Fibroblast of the aortic adventitia (primary cell): ENCODE data around the gene CSTF3. TPM values are rescaled to one million over a fixed set of nuclear protein-coding genes. Genes with fewer than 3 reads are reported as not detected.

Experiments used
- DNase-seq: peaks from one replicate; pipeline ENCODE4 v3.0.0-alpha.2; 2010; ENCODE audit warnings: low read depth
- H3K4me3 ChIP-seq: 2 replicates; pipeline ENCODE4 v1.5.1; 2011; ENCODE audit warnings: low read depth, mild to moderate bottlenecking, control low read depth, low read length, moderate library complexity
- CTCF ChIP-seq: IDR thresholded peaks from 2 replicates; pipeline ENCODE4 v1.5.1; 2011; ENCODE audit warnings: mild to moderate bottlenecking, low read length, control low read depth, inconsistent platforms; ENCODE audit not compliant: insufficient read depth
- total RNA-seq: library from RNA; depleted of rRNA; stranded (reverse); fragments of >200 nt; gene quantifications from 2 replicates; pipeline ENCODE4 v1.2.3, GENCODE V29; 2012; ENCODE audit warnings: low replicate concordance

CSTF3 gene
- total RNA-seq, 1 donor = 35.4 TPM

DNA sequence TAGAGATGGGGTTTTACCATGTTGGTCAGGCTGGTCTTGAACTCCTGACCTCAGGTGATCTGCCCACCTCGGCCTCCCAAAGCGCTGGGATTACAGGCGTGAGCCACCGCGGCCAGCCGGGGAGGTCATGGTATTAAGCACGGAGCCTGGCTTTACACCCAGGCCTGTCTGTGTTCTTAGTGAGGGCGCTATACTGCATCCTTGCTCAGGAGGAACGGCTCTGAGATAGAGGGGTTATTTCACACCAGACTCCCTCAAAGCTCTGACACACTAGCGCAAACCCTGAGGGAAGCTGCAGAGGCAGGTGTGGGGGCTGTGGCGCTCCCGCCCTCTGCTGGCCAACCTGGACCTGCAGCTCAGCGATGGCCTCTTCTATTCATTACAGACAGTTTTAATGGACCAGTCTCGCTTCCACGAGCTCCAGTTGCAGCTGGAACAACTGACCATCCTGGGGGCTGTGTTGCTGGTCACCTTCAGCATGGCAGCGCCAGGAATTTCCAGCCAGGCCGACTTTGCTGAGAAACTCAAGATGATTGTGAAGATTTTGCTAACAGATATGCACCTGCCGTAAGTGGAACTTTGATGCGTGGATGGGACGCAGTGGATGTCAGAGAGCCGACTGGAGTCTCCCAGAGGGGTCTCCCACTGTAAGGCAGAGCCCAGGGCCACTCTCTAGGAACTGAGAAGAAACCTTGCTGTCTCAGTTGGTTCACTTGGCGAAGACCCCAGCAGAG lies 95.7 kb downstream of the CSTF3 start:
- no peak overlapping the region for H3K4me3 ChIP-seq
- peak; percentile 63 for DNase-seq
- peak; percentile 94 for TF ChIP-seq CTCF

GRCh38 chr11:33064866-33065265 lies 96.4 kb downstream of the CSTF3 start:
- no peak for DNase-seq
- no peak for TF ChIP-seq CTCF
- no peak overlapping the region for H3K4me3 ChIP-seq

DNA sequence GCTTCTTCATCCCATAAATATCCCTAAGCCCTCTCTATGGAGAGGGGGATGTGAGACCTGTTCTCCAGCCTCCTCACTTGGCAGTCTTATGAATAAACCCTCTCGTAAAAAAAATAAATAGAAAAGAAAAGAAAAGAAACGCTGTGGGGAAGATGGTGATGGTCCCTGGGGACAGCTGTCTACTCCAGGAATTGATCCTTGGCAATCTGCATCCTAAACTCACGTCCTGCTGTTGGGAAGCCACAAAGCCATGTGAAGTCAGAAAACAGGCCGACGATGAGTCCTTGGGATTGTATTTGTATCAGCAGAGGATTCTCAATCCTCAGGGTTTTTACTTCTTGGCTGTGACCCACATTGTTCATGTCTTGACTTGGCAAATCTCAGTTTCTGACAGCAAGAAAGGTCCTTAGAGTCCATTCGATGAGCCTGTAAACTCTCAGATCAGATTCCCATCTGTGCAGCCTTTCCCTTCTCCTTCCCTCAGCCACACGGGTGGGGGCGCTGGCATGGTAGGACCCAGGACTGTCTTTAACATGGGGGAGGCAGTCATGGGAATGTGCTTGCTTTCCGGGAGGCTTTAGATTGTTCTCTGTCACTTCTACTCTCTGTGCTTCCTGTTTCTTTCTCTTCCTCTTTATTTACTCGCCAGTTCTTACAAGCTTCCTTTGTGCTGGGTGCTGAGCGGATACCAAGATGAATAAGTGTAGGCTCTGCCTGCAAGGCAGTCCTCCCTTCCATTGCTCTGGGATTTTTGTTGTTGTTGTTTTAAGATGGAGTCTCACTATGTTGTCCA lies 97.1 kb downstream of the CSTF3 start:
- no peak for DNase-seq
- TF ChIP-seq CTCF = no peak
- no peak overlapping the region for H3K4me3 ChIP-seq

- peak; percentile 54 for DNase-seq
- no peak overlapping the region for H3K4me3 ChIP-seq
- TF ChIP-seq CTCF = no peak
Measured at GRCh38 chr11:33063326-33063881, 97.9 kb downstream of the CSTF3 start.

DNA sequence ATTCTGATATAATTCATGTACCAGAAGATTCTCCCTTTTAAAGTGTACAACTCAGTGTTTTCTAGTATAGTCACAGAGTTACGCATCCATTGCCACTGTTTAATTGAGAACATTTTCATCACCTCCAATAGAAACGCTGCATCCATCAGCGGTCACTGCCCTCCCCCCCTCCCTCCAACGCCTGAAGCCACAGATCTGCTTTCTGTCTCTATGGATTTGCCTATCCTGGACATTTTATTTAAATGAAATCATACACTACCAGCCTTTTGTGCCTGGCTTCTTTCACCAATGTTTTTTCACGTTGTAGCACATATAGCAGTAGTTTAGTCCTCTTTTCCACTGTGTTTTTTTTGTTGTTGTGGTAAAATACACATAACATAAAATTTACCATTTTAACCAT lies 99.1 kb downstream of the CSTF3 start:
- DNase-seq = peak; percentile 22
- no peak overlapping the region for H3K4me3 ChIP-seq
- no peak for TF ChIP-seq CTCF

DNA sequence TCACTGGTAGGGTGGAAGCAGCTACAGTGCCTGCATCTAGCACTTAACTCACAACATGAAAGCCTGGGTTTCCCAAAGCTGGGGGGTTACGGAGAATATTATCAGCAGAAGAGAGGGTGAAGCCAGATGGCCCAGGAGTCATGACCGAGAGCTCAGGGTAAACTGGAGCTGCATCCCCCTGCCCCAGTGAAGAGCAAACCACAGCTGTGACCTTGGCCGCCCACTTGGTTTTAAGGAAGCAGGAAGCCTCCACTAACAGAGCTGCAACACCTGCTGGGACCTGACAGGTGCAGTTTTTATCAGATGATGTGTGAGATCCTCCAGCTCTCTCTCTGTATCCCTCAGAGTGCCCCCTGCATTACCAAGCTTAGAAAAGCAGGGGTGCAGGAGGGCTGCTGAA lies 101.0 kb downstream of the CSTF3 start:
- TF ChIP-seq CTCF = no peak
- no peak overlapping the region for H3K4me3 ChIP-seq
- DNase-seq = no peak
